ENCODE measurements around the gene ITPR1.
A peak's percentile ranks its signal among the peaks of the same experiment; 100 is the strongest.

ITPR1 gene

GRCh38 chr3:4533489-4534443 is 40.6 kb downstream of the ITPR1 start:
- DNase-seq (ENCODE audit: low spot score) = peak; percentile 7

GRCh38 chr3:4534906-4535305 is 41.8 kb downstream of the ITPR1 start:
- no peak for DNase-seq (ENCODE audit: low spot score)

DNA sequence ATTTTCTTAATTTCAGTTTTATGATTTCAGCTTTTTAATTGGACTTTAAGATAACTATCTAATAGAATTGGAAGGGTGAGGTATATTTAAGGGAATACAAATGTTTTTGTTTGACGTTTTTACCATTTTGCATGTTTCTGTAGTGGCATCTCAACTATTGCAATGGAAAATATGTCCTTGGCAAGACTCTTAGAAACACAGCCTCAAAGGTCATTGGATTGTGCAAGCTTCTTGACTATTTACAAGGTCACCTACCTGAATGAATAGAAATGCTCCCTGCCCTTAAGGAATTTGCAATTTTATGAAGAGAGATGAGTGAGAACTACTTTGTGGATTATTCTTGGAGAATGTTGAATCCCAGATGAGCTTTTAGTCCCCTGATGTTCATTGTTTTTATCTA is 43.1 kb downstream of the ITPR1 start:
- no peak for DNase-seq (ENCODE audit: low spot score)

DNA sequence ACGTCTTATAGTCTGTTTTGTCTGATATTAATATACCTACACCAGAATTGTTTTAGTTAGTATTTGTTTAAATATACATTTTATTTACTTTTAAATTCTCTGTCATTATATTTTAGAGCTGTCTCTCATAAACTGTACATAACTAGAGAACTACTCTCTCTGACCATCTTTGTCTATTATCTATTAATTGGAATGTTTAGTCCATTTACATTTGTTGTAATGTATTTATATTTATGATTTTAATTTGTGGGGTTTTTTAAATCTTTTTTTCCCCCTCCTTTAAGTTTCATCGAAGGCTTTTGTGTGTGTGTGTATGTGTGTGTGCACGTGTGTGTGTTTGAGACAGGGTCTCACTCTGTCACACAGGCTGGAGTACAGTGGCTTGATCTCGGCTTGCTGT is 47.1 kb downstream of the ITPR1 start:
- no peak for DNase-seq (ENCODE audit: low spot score)

DNA sequence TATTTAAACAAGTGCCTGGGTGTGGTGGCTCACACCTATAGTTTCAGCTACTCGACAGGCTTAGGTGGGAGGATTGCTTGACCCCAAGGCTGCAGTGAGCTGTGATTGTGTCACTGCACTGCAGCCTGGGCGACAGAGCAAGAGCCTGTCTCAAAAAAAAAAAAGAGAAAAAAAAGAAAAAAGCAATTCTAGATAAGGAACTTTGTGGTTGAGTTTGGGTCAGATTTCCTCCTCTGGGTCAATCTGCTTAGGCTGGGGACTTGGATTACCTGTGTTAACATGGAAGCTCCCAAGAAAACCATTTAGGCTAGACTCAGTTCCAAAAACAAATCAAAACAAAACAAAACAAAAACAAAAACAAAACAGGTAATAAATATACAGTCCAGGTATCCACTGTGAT is 50.0 kb downstream of the ITPR1 start:
- DNase-seq (ENCODE audit: low spot score) = no peak

DNA sequence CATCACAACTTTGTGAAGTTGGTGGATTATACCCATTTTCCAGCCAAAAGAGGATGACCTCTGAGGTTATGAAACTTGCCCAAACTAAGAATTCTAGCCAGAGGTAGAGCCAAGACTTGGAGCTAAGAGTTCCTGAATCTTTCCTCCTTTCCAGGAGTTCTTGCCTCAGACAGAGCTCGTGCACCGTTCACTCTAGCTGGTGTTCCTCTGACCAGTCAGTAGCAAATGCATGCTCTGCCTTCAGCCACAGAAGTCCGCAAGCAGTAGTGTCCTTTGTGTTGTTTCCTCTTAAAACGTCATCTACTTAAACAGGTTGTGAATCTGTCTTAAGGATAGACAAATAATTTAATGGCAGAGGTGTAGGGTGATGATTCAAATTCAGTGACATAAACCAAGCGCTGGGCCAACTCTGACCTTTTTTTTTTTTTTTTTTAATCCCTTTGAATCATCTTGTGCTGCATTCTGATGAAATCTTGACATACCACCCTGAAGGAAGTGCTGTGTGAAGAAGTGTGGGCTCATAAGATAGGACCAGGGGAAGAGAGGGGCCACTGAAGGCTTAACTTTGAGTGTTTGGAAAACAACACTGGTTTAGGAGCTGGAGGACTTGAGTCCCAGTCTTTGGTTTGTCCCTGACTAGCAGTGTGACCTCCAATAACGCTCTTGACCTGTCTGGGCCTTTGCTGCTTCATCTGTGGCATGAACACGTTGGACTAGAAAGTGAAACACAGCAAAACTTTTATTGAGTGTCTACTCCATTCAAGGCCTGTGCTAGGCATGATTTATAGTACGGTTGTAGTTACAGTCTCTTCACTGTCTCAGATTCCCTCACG is 53.4 kb downstream of the ITPR1 start:
- DNase-seq (ENCODE audit: low spot score) = no peak

GRCh38 chr3:4547799-4548198 is 54.7 kb downstream of the ITPR1 start:
- DNase-seq (ENCODE audit: low spot score) = no peak

DNA sequence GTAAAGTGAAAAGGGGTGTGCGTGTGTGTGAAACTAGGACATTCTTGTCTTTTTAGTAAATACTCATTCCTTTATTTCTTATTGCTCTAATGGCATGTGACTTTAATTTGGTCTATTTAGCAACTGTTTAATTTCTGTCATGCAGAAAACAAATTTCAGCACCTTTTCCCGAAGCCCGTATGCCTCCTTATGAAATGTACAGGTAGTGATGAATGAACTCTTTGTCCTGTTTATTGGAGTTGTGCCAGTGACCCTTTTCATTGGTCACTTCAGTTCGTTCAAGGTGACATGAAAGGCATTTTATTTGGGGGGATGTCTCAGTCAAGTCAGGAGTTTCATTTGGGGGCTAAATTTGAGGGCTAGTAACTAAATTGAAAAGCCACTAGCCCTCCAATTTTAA is 55.2 kb downstream of the ITPR1 start:
- DNase-seq (ENCODE audit: low spot score) = no peak

DNA sequence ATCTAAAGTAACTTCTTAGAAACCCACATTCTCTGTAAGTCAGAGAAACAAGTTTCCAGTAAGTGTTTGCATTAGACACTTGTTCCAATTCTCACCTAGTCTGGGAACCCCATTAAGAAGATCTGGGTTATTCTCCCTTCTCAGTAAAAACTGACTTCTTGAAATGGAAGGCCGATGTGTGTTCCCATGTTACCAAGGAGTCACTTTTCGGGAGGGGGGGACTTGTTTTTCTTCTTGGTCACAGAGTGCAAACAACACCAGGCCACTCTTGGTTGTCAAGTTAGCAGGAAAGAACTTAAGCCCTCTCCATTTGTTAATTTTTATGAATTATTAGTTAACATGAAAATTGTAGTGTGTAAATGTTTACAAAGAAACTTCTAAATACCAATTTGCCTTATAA is 55.6 kb downstream of the ITPR1 start:
- no peak for DNase-seq (ENCODE audit: low spot score)

GRCh38 chr3:4549896-4550295 is 56.7 kb downstream of the ITPR1 start:
- DNase-seq (ENCODE audit: low spot score) = no peak

- DNase-seq (ENCODE audit: low spot score) = no peak
Measured at GRCh38 chr3:4551051-4551711, 58.0 kb downstream of the ITPR1 start.

DNA sequence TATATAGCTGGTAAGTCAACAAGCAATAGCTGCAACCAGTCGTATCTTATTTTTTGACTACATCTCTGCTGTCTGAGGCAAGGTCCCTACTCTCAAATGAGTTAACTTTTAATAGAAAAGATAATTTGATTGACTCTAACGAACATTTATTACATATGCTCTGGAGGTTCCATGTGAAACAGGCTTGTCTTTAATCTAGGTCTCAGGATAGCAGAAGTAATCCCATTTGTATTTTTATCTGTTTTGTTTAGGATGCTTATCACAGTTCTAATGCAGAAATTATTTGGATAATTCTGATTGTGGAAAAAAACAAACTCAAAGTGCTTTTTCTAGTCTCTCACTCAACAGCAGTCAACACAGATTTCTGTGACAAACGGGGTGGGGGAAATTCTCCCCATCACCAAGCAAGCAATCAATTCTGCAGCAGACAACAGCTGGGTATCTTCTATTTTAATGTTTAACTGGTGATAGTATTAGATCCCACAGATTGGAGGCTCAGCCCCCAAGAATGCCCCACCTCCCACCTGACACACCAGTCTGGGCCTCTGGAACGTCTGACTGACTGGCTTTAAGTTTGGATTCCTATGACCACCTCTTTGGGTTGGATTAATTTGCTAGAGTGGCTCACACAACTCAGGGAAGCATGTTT is 58.8 kb downstream of the ITPR1 start:
- no peak for DNase-seq (ENCODE audit: low spot score)

DNA sequence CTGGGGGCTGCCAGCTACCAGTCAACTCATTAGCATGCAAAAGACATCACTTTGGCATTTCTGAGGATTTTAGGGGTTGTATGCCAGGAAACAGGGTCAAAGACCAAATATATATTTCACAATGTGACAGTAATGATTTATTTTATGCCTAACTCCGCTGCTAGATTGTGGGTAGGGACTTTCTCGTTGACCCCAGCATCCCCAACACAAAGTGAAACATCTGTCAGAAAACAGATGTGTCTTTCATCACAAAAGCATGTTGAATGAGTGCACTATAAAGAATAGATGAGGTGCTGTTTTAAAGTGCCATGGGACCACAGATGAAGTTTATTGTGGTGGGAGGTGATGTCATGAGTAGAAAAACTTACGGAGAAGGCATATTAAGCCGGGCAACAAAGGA is 59.7 kb downstream of the ITPR1 start:
- no peak for DNase-seq (ENCODE audit: low spot score)

DNA sequence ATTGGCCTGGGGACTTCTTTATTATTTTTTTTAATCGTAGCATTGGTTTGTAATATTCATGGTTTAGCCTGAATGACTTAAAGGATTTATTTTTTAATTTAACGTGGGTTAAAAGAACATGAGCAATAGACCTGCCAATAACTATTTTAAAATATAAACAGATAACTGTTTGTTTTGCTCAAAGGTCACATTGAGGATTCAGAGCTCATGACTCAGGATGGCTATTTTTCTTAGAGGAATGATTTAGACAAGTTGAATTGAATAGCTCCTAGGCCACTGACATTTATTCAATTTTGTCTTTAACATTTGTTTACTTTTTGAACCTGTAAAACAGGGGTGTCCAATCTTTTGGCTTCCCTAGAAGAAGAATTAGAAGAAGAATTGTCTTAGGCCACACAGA is 68.5 kb downstream of the ITPR1 start:
- DNase-seq (ENCODE audit: low spot score) = no peak

GRCh38 chr3:4562595-4562994 is 69.4 kb downstream of the ITPR1 start:
- no peak for DNase-seq (ENCODE audit: low spot score)

DNA sequence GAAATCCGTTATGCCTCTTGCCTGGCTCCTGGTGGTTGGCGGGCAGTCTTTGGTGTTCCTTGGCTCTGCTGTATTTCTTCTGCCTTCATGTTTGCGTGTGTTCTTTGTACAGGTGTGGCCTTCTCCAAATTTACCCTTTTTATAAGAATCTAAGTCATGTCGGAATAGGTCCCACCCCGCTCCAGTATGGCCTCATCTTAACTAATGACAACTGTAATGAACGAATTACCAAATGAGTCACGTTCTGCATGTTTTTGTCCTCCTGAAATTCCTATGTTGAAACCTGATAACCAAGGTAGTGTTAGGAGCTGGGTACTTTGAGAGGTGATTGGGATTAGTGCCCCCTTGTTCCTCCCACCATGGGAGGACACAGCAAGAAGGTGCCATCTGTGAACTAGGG is 71.1 kb downstream of the ITPR1 start:
- no peak for DNase-seq (ENCODE audit: low spot score)

DNA sequence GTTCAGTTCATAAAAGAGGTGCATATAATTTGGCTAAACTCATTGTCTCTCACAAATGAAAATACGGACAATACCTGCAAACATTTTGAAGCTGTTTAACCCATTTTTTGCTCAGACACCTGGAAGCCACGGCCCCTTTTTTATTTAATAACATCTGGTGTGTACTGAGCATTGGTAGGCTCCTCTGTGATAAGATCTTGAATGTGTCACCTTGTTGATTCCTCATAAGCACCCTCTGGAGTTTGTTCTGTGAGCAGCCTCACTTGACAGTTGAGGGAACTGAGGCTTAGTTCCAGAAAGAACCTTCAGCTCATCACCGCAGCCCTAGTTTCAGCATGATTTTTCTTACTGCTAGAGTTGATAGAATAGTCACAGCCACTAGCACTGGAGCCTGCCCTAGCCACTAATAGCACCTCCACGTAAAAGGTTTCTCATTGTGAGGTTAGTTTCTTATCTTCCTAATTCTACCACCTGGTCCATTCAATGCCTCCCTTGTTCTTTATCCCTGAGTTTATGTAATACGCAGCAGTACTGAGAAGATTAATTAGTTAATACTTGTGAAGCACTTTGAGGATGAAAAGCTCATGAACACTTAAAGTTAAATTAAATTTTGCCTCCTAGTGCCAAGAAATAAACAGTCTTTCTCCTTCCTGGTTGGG is 71.9 kb downstream of the ITPR1 start:
- DNase-seq (ENCODE audit: low spot score) = no peak

DNA sequence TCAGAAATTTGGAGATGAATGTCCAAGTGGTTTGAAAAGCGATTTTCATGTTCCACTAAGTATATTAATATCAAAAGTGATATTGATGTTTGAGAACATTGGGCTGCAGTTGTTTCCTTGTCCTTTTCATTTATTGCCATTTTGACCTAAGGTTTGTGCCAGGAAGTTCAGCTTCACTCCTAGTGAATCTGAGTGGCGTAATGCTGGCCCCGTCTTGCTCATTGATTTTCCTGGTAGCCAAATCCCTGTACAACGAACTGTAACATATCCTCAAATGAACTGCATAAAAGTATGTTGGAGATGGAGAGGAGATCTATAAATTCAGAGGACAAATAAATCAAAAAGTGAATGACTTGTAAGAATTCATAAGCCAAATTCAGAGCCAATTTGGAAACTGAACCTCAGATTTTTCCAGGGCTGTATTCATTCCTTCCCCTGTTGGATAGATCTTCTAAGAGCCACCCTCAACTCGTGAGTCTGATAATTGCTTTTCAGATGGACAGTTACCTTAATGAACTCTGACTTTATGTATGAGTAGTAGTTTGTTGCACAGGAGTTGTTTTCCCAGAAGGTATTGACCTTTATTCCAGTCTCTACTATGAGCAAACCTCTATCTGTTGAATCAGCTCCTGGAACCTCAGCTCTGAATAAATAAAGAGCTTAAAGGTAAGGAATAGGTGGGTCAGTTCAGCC is 72.8 kb downstream of the ITPR1 start:
- no peak for DNase-seq (ENCODE audit: low spot score)

DNA sequence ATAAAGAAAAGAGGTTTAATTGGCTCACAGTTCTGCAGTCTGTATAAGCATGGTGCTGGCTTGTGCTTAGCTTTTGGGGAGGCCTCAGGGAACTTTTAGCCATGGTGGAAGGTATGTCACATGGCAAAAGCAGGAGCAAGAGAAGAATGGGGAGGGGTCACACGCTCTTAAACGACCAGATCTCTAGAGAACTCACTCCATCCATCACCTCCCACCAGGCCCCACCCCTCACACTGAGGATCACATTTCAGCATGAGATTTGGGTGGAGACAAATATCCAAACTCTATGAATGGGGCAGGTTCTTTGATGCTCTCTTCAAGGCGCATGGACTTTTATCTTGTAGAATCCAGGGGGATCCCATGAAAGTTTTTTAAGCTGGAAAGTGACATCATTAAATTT is 75.7 kb downstream of the ITPR1 start:
- DNase-seq (ENCODE audit: low spot score) = no peak

DNA sequence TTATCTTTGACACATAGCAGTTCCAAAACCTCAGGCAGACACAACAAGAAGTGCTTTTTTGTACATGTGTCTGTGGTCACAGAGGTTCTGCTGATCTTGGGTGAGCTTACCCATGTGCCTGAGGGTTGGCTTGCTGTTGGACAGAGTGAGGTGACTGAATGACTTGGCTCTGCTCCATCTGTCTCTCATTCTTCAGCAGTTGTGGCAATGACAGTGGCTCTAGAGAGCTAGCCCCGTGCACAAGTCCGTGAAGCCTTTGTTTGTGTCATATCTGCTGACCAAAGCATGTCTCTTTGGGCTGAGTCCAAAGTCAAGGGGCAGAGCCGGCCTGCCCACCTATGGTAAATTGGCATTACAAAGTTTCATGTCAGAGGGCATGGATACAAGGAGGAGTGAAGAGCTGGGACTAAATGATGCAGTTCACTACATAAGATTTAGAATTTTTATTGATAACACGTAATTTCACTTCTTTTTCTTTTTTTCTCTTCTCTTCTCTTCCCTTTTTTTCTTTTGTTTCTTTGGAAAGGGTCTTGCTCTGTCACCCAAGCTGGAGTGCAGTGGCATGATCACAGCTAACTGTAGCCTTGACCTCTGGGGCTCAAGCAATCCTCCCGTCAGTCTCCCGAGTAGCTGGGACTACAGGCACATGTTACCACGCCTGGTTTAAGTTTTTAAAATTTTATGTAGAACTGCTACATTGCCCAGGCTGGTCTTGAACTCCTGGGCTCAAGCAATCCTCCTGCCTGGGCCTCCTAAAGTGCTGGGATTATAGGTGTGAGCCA is 77.9 kb downstream of the ITPR1 start:
- no peak for DNase-seq (ENCODE audit: low spot score)

Measured in AG08396 (cell line).